Neural crest cell (in vitro differentiated cells): ENCODE results near the gene FADS2. TPM values are rescaled to one million over a fixed set of nuclear protein-coding genes. Genes with fewer than 3 reads are reported as not detected.

Experiments used
- DNase-seq: peaks from one replicate; pipeline ENCODE4 v3.0.0; 2021; ENCODE audit warnings: low read depth, mixed read lengths, low spot score
- H3K27ac Mint-ChIP-seq: one replicate; pipeline ENCODE4 v1.8.0; 2021; ENCODE audit warnings: mild to moderate bottlenecking, mixed read lengths; ENCODE audit not compliant: unreplicated experiment
- H3K27me3 Mint-ChIP-seq: 2 replicates; pipeline ENCODE4 v1.8.0; 2021; ENCODE audit warnings: low read depth, mild to moderate bottlenecking, mixed read lengths
- H3K36me3 Mint-ChIP-seq: 2 replicates; pipeline ENCODE4 v1.8.0; 2021; ENCODE audit warnings: low read depth, mild to moderate bottlenecking, mixed read lengths
- H3K4me1 Mint-ChIP-seq: 2 replicates; pipeline ENCODE4 v1.8.0; 2021; ENCODE audit warnings: mixed read lengths
- H3K4me3 Mint-ChIP-seq: one replicate; pipeline ENCODE4 v1.8.0; 2021; ENCODE audit warnings: mild to moderate bottlenecking, mixed read lengths
- H3K9me3 Mint-ChIP-seq: 2 replicates; pipeline ENCODE4 v1.8.0; 2021; ENCODE audit warnings: mixed read lengths
- long read RNA-seq: library from polyadenylated mRNA; unstranded; transcript quantifications from one replicate; pipeline ENCODE4 v2.0.0, GENCODE V29; 2020
- total RNA-seq: library from RNA; stranded (reverse); gene quantifications from 2 replicates; pipeline ENCODE4 v1.2.1, GENCODE V29; 2021
- TF ChIP-seq, protein P1 (sequence below): fragments of 200-600 bp; sonication (generic); conservative IDR thresholded peaks from 2 replicates; pipeline ENCODE4 v1.5.0; 2021; ENCODE audit warnings: antibody characterized with exemption, mild to moderate bottlenecking

Gene FADS2
- 939 and 976 TPM in 2 replicates for total RNA-seq
- long read RNA-seq, full-length matches to known transcripts: 2 of 38 reads
- long read RNA-seq, partial matches to known transcripts: 1 of 38 reads
- long read RNA-seq, other reads (novel, unspliced or antisense): 35 of 38 reads

DNA sequence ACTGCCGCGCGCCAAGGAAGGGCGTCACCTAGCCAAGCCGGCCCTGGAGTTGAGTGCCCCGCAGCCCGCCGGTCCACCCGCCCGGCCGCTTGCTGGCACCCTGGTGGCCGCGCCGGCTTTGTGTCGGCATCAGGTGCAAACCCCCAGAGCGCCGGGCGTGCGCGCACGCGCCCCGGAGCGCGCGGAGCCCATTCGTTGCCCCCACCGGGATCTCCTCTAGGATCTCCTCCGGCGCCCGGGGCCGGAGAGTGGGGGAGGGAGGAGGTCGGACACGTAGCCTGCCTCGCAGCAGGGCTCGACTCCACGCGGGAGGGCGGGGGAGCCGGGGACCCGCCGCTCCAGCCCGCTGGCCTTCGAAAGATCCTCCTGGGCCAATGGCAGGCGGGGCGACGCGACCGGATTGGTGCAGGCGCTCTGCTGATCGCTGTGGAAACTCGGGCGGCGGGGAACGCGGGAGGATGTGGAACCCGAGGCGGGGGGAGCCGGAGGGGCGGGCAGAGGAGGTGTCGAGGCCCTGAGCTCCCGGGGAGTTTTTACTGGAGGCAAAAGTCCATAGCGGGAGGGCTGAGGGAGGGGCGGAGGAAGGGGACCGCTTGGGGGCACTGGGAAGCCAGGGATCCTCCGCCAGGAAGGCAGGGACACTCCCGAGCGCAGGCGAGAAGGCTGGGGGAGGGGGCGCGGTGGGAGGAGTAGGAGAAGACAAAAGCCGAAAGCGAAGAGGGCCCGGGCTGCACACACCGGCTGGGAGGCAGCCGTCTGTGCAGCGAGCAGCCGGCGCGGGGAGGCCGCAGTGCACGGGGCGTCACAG lies at the start of gene FADS2:
TSS of gene FADS2 (plus strand) at position 730 of the 808 bp plus-strand sequence. CDS start 91 bp downstream, outside the sequence.
- Mint-ChIP-seq H3K27me3 (peaks cover 4% of the 10 kb centered on the region), H3K4me1 (peaks cover 56% of the 10 kb centered on the region), H3K9me3 (no peaks in the 10 kb centered on the region), H3K36me3 (peaks cover 9% of the 10 kb centered on the region), H3K4me3 (peak within 1 kb of the TSS; percentile 89), H3K27ac (peak within 1 kb of the TSS; percentile 100)
- peak; percentile 96 for DNase-seq
- TF ChIP-seq, protein P1, sequence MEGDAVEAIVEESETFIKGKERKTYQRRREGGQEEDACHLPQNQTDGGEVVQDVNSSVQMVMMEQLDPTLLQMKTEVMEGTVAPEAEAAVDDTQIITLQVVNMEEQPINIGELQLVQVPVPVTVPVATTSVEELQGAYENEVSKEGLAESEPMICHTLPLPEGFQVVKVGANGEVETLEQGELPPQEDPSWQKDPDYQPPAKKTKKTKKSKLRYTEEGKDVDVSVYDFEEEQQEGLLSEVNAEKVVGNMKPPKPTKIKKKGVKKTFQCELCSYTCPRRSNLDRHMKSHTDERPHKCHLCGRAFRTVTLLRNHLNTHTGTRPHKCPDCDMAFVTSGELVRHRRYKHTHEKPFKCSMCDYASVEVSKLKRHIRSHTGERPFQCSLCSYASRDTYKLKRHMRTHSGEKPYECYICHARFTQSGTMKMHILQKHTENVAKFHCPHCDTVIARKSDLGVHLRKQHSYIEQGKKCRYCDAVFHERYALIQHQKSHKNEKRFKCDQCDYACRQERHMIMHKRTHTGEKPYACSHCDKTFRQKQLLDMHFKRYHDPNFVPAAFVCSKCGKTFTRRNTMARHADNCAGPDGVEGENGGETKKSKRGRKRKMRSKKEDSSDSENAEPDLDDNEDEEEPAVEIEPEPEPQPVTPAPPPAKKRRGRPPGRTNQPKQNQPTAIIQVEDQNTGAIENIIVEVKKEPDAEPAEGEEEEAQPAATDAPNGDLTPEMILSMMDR: peak; percentile 42

DNA sequence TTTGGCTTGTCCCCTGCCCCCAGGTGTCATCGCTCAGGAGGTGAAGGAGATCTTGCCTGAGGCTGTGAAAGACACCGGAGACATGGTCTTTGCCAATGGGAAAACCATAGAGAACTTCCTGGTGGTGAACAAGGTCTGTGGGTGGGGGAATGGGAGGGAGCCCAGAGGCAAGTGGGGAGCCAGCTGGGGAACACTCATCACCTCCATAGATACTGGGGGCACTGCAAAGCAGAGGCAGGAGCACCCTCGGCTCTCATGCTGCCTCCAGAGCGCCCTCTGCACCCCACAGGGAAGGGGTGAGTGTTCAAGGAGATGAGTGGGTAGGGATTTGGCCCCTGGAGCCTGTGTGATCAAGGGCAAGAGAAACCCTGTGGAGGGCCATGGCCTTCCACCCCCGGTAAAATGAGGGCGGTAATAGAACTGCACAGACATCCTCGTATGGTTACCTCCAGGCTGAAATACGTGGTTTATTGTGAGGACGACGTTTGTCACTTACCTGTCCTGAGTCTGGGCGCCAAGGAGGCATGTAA lies 49.7 kb upstream of the FADS2 start:
- H3K4me3 Mint-ChIP-seq: no peak overlapping the region
- no peak for DNase-seq
- no peaks in the 10 kb centered on the region for H3K4me1 Mint-ChIP-seq
- H3K36me3 Mint-ChIP-seq: no peaks in the 10 kb centered on the region
- H3K9me3 Mint-ChIP-seq: no peaks in the 10 kb centered on the region
- H3K27me3 Mint-ChIP-seq: no peaks in the 10 kb centered on the region
- H3K27ac Mint-ChIP-seq: no peak overlapping the region
- TF ChIP-seq, protein P1: no peak

- DNase-seq: no peak
- TF ChIP-seq, protein P1: no peak
- no peaks in the 10 kb centered on the region for H3K4me1 Mint-ChIP-seq
- no peak overlapping the region for H3K27ac Mint-ChIP-seq
- no peaks in the 10 kb centered on the region for H3K9me3 Mint-ChIP-seq
- no peak overlapping the region for H3K4me3 Mint-ChIP-seq
- H3K27me3 Mint-ChIP-seq: no peaks in the 10 kb centered on the region
- no peaks in the 10 kb centered on the region for H3K36me3 Mint-ChIP-seq
Measured at GRCh38 chr11:61778920-61779650, 49.0 kb upstream of the FADS2 start.

- Mint-ChIP-seq H3K27ac (peak overlapping the region; percentile 83), H3K36me3 (no peaks in the 10 kb centered on the region), H3K4me1 (no peaks in the 10 kb centered on the region), H3K9me3 (no peaks in the 10 kb centered on the region), H3K27me3 (no peaks in the 10 kb centered on the region), H3K4me3 (no peak overlapping the region)
- TF ChIP-seq, protein P1: no peak
- DNase-seq: no peak
Measured at GRCh38 chr11:61779666-61780525, 48.2 kb upstream of the FADS2 start.
